HG03060 (cell line): ENCODE data around the gene CTAG1B.
"Not testable (repeated sequence)": the region's sequence is repeated elsewhere in the genome, so short reads cannot be mapped to it uniquely, and the experiment has no call there.

ENCODE experiments used
- ATAC-seq: cut with Tn5 transposase; IDR thresholded peaks from one replicate; pipeline ENCODE4 v1.9.1; 2021; ENCODE audit warnings: low read depth, moderate number of reproducible peaks; ENCODE audit not compliant: unreplicated experiment

CTAG1B gene

GRCh38 chrX:154630949-154631348, 11.9 kb upstream of the CTAG1B start:
- not testable (repeated sequence) for ATAC-seq

- ATAC-seq = not testable (repeated sequence)
Observed at GRCh38 chrX:154628960-154629359, 9.9 kb upstream of the CTAG1B start.

GRCh38 chrX:154620767-154621414, 1.8 kb upstream of the CTAG1B start:
- not testable (repeated sequence) for ATAC-seq

GRCh38 chrX:154613586-154613985, 5.5 kb downstream of the CTAG1B start:
- not testable (repeated sequence) for ATAC-seq

GRCh38 chrX:154611146-154611545, 7.9 kb downstream of the CTAG1B start:
- not testable (repeated sequence) for ATAC-seq

- ATAC-seq = not testable (repeated sequence)
Observed at GRCh38 chrX:154608823-154609222, 10.3 kb downstream of the CTAG1B start.

GRCh38 chrX:154607976-154608375, 11.1 kb downstream of the CTAG1B start:
- not testable (repeated sequence) for ATAC-seq

- no peak for ATAC-seq
Observed at GRCh38 chrX:154607370-154607769, 11.7 kb downstream of the CTAG1B start.

GRCh38 chrX:154605566-154605965, 13.5 kb downstream of the CTAG1B start:
- ATAC-seq = no peak

- no peak for ATAC-seq
Observed at GRCh38 chrX:154603438-154604430, 15.3 kb downstream of the CTAG1B start.

GRCh38 chrX:154602766-154603437, 16.2 kb downstream of the CTAG1B start:
- ATAC-seq = no peak

GRCh38 chrX:154602226-154602625, 16.9 kb downstream of the CTAG1B start:
- ATAC-seq = no peak

- ATAC-seq = no peak
Observed at GRCh38 chrX:154600759-154601374, 18.2 kb downstream of the CTAG1B start.

GRCh38 chrX:154599531-154599930, 19.6 kb downstream of the CTAG1B start:
- ATAC-seq = no peak

GRCh38 chrX:154598656-154599055, 20.4 kb downstream of the CTAG1B start:
- no peak for ATAC-seq

- ATAC-seq = no peak
Observed at GRCh38 chrX:154597221-154597620, 21.9 kb downstream of the CTAG1B start.

GRCh38 chrX:154596290-154596929, 22.7 kb downstream of the CTAG1B start:
- no peak for ATAC-seq

- ATAC-seq = no peak
Observed at GRCh38 chrX:154595559-154596249, 23.4 kb downstream of the CTAG1B start.

- ATAC-seq = no peak
Observed at GRCh38 chrX:154594491-154594890, 24.6 kb downstream of the CTAG1B start.
